Tibial nerve (tissue), 4 donors: ENCODE measurements around the gene FGF23.

ENCODE experiments used
- EP300 ChIP-seq, 2 donors: sonication (generic); formaldehyde crosslinking; IDR thresholded peaks; one replicate each; pipeline ENCODE4 v1.6.1; 2017; ENCODE audit warnings: antibody characterized with exemption in 2 of 2, mild to moderate bottlenecking in 1 of 2
- POLR2A ChIP-seq, 2 donors: fragments of 450-650 bp; IDR thresholded peaks; one replicate each; pipeline ENCODE4 v1.6.1; 2017; ENCODE audit warnings: antibody characterized with exemption in 2 of 2, mild to moderate bottlenecking in 2 of 2, moderate library complexity in 2 of 2
- TF ChIP-seq, protein P1 (sequence below), 5 experiments: fragments of 200-600 bp in 3 of 5; fragments of 450-650 bp in 2 of 5; sonication (generic) in 3 of 5; IDR thresholded peaks; one replicate each; pipeline ENCODE4 v1.5.1; 2016 to 2019; ENCODE audit warnings: antibody characterized with exemption in 5 of 5, mild to moderate bottlenecking in 3 of 5, moderate library complexity in 2 of 5

DNA sequence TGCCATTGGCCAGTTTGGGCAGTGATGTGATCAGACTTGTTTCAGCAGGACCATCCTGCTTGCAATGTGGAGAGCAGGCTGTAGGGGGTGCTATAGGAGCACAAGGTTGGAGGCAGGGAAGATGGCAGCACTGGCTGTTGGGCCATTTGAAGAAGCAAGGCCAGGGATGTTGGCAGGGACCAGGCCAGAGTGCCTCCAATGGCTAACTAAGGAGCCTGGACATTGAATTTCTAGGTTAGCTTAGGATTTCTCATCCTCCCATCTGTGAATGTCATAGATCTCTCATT, 23.5 kb downstream of the FGF23 start:
- TF ChIP-seq, protein P1, sequence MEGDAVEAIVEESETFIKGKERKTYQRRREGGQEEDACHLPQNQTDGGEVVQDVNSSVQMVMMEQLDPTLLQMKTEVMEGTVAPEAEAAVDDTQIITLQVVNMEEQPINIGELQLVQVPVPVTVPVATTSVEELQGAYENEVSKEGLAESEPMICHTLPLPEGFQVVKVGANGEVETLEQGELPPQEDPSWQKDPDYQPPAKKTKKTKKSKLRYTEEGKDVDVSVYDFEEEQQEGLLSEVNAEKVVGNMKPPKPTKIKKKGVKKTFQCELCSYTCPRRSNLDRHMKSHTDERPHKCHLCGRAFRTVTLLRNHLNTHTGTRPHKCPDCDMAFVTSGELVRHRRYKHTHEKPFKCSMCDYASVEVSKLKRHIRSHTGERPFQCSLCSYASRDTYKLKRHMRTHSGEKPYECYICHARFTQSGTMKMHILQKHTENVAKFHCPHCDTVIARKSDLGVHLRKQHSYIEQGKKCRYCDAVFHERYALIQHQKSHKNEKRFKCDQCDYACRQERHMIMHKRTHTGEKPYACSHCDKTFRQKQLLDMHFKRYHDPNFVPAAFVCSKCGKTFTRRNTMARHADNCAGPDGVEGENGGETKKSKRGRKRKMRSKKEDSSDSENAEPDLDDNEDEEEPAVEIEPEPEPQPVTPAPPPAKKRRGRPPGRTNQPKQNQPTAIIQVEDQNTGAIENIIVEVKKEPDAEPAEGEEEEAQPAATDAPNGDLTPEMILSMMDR (IDR thresholded peaks at IDR 0.05), result peak in 2 of 5 experiments; percentile 16 to 18
- TF ChIP-seq POLR2A (IDR thresholded peaks at IDR 0.05) (no peak), EP300 (IDR thresholded peaks at IDR 0.05) (no peak)
